ENCODE results near the gene SCN2B.
A peak's percentile ranks its signal among the peaks of the same experiment; 100 is the strongest.

The SCN2B gene

GRCh38 chr11:118175031-118175992, 1.1 kb downstream of the SCN2B start:
- DNase-seq (ENCODE audit: low spot score in 2 of 2), result no peak
- in situ Hi-C loops (cut with MboI; ENCODE audit: low sequenced_read_pairs), result loop anchor here (25.0 kb wide), 1 partner anchor 312 kb away; no protein-coding TSS in a partner anchor
- H3K27me3 ChIP-seq (ENCODE audit: low read depth), result no peaks in the 10 kb centered on the region
- no peaks in the 10 kb centered on the region for H3K36me3 ChIP-seq (replicated peaks)
- H3K4me3 ChIP-seq, result no peak overlapping the region
- H3K9me3 ChIP-seq, result no peaks in the 10 kb centered on the region
- peaks cover 2% of the 10 kb centered on the region; the same call in 1 of the 2 replicates for H3K4me1 ChIP-seq

- Histone ChIP-seq H3K4me1 (no peaks in the 10 kb centered on the region), H3K9me3 (no peaks in the 10 kb centered on the region), H3K4me3 (no peak overlapping the region), H3K36me3 (replicated peaks) (no peaks in the 10 kb centered on the region), H3K27me3 (ENCODE audit: low read depth) (no peaks in the 10 kb centered on the region)
- no peak for DNase-seq (ENCODE audit: low spot score in 2 of 2)
- in situ Hi-C loops (cut with MboI; ENCODE audit: low sequenced_read_pairs), result no loop called here
Observed at GRCh38 chr11:118174006-118174567, 2.4 kb downstream of the SCN2B start.

GRCh38 chr11:118172356-118172755, 4.1 kb downstream of the SCN2B start:
- Histone ChIP-seq H3K27me3 (ENCODE audit: low read depth) (0 out of 2 replicates have a peak, but pooled peaks cover 3% of the 10 kb centered on the region), H3K4me3 (no peak overlapping the region), H3K9me3 (no peaks in the 10 kb centered on the region), H3K4me1 (no peaks in the 10 kb centered on the region), H3K36me3 (replicated peaks) (no peaks in the 10 kb centered on the region)
- in situ Hi-C loops (cut with MboI; ENCODE audit: low sequenced_read_pairs), result no loop called here
- no peak for DNase-seq (ENCODE audit: low spot score in 2 of 2)

GRCh38 chr11:118171269-118172062, 5.0 kb downstream of the SCN2B start:
- Histone ChIP-seq H3K4me1 (no peaks in the 10 kb centered on the region), H3K27me3 (ENCODE audit: low read depth) (0 out of 2 replicates have a peak, but pooled peaks cover 3% of the 10 kb centered on the region), H3K4me3 (no peak overlapping the region), H3K9me3 (no peaks in the 10 kb centered on the region), H3K36me3 (replicated peaks) (no peaks in the 10 kb centered on the region)
- in situ Hi-C loops (cut with MboI; ENCODE audit: low sequenced_read_pairs), result no loop called here
- DNase-seq (ENCODE audit: low spot score in 2 of 2), result peak; percentile 30 to 82

- Histone ChIP-seq H3K9me3 (no peaks in the 10 kb centered on the region), H3K4me3 (no peak overlapping the region), H3K4me1 (no peaks in the 10 kb centered on the region), H3K27me3 (ENCODE audit: low read depth) (0 out of 2 replicates have a peak, but pooled peaks cover 3% of the 10 kb centered on the region), H3K36me3 (replicated peaks) (no peaks in the 10 kb centered on the region)
- DNase-seq (ENCODE audit: low spot score in 2 of 2), result no peak
- in situ Hi-C loops (cut with MboI; ENCODE audit: low sequenced_read_pairs), result no loop called here
Observed at GRCh38 chr11:118170882-118171268, 5.6 kb downstream of the SCN2B start.

- no peak for DNase-seq (ENCODE audit: low spot score in 2 of 2)
- no peak overlapping the region for H3K4me3 ChIP-seq
- H3K36me3 ChIP-seq (replicated peaks), result no peaks in the 10 kb centered on the region
- no peaks in the 10 kb centered on the region for H3K4me1 ChIP-seq
- H3K9me3 ChIP-seq, result no peaks in the 10 kb centered on the region
- in situ Hi-C loops (cut with MboI; ENCODE audit: low sequenced_read_pairs), result no loop called here
- H3K27me3 ChIP-seq (ENCODE audit: low read depth), result 0 out of 2 replicates have a peak, but pooled peaks cover 3% of the 10 kb centered on the region
Observed at GRCh38 chr11:118170231-118170630, 6.2 kb downstream of the SCN2B start.

- 0 out of 2 replicates have a peak, but pooled peaks cover 3% of the 10 kb centered on the region for H3K27me3 ChIP-seq (ENCODE audit: low read depth)
- DNase-seq (ENCODE audit: low spot score in 2 of 2), result no peak
- in situ Hi-C loops (cut with MboI; ENCODE audit: low sequenced_read_pairs), result no loop called here
- no peaks in the 10 kb centered on the region for H3K9me3 ChIP-seq
- no peak overlapping the region for H3K4me3 ChIP-seq
- H3K36me3 ChIP-seq (replicated peaks), result no peaks in the 10 kb centered on the region
- no peaks in the 10 kb centered on the region for H3K4me1 ChIP-seq
Observed at GRCh38 chr11:118169300-118170140, 6.9 kb downstream of the SCN2B start.

- H3K4me1 ChIP-seq, result no peaks in the 10 kb centered on the region
- no peak for DNase-seq (ENCODE audit: low spot score in 2 of 2)
- no peaks in the 10 kb centered on the region for H3K36me3 ChIP-seq (replicated peaks)
- H3K9me3 ChIP-seq, result no peaks in the 10 kb centered on the region
- in situ Hi-C loops (cut with MboI; ENCODE audit: low sequenced_read_pairs), result no loop called here
- H3K4me3 ChIP-seq, result no peak overlapping the region
- H3K27me3 ChIP-seq (ENCODE audit: low read depth), result 0 out of 2 replicates have a peak, but pooled peaks cover 3% of the 10 kb centered on the region
Observed at GRCh38 chr11:118168751-118169150, 7.7 kb downstream of the SCN2B start.

- Histone ChIP-seq H3K36me3 (replicated peaks) (no peaks in the 10 kb centered on the region), H3K4me1 (no peaks in the 10 kb centered on the region), H3K9me3 (no peaks in the 10 kb centered on the region), H3K4me3 (no peak overlapping the region), H3K27me3 (ENCODE audit: low read depth) (0 out of 2 replicates have a peak, but pooled peaks cover 3% of the 10 kb centered on the region)
- in situ Hi-C loops (cut with MboI; ENCODE audit: low sequenced_read_pairs), result no loop called here
- DNase-seq (ENCODE audit: low spot score in 2 of 2), result no peak
Observed at GRCh38 chr11:118168316-118168715, 8.1 kb downstream of the SCN2B start.

- in situ Hi-C loops (cut with MboI; ENCODE audit: low sequenced_read_pairs), result no loop called here
Observed at GRCh38 chr11:118167906-118168305, 8.5 kb downstream of the SCN2B start.

GRCh38 chr11:118167253-118167652, 9.2 kb downstream of the SCN2B start:
- H3K27me3 ChIP-seq (ENCODE audit: low read depth), result 0 out of 2 replicates have a peak, but pooled peaks cover 3% of the 10 kb centered on the region
- H3K36me3 ChIP-seq (replicated peaks), result no peaks in the 10 kb centered on the region
- H3K4me1 ChIP-seq, result no peaks in the 10 kb centered on the region
- H3K9me3 ChIP-seq, result no peaks in the 10 kb centered on the region
- no peak for DNase-seq (ENCODE audit: low spot score in 2 of 2)
- in situ Hi-C loops (cut with MboI; ENCODE audit: low sequenced_read_pairs), result no loop called here
- H3K4me3 ChIP-seq, result no peak overlapping the region

More at GRCh38 chr11:118167906-118168305, 8.5 kb downstream of the SCN2B start:
- H3K9me3 ChIP-seq, result no peaks in the 10 kb centered on the region
- H3K27me3 ChIP-seq (ENCODE audit: low read depth), result 0 out of 2 replicates have a peak, but pooled peaks cover 3% of the 10 kb centered on the region
- no peak overlapping the region for H3K4me3 ChIP-seq
- no peaks in the 10 kb centered on the region for H3K4me1 ChIP-seq
- DNase-seq (ENCODE audit: low spot score in 2 of 2), result no peak
- no peaks in the 10 kb centered on the region for H3K36me3 ChIP-seq (replicated peaks)

GRCh38 chr11:118166641-118167040, 9.8 kb downstream of the SCN2B start:
- no peaks in the 10 kb centered on the region for H3K9me3 ChIP-seq
- 0 out of 2 replicates have a peak, but pooled peaks cover 3% of the 10 kb centered on the region for H3K27me3 ChIP-seq (ENCODE audit: low read depth)
- in situ Hi-C loops (cut with MboI; ENCODE audit: low sequenced_read_pairs), result no loop called here
- H3K4me1 ChIP-seq, result no peaks in the 10 kb centered on the region
- no peaks in the 10 kb centered on the region for H3K36me3 ChIP-seq (replicated peaks)
- no peak for DNase-seq (ENCODE audit: low spot score in 2 of 2)
- no peak overlapping the region for H3K4me3 ChIP-seq

GRCh38 chr11:118164885-118165284, 11.6 kb downstream of the SCN2B start:
- Histone ChIP-seq H3K9me3 (no peaks in the 10 kb centered on the region), H3K4me1 (no peaks in the 10 kb centered on the region), H3K4me3 (no peak overlapping the region), H3K36me3 (replicated peaks) (no peaks in the 10 kb centered on the region), H3K27me3 (ENCODE audit: low read depth) (0 out of 2 replicates have a peak, but pooled peaks cover 3% of the 10 kb centered on the region)
- in situ Hi-C loops (cut with MboI; ENCODE audit: low sequenced_read_pairs), result no loop called here
- no peak for DNase-seq (ENCODE audit: low spot score in 2 of 2)
